Measurements from ENCODE around the gene SPIN2A. TPM values are rescaled to one million over a fixed set of nuclear protein-coding genes. Genes with fewer than 3 reads are reported as not detected.
A peak's percentile ranks its signal among the peaks of the same experiment; 100 is the strongest.
"Not testable (repeated sequence)": the region's sequence is repeated elsewhere in the genome, so short reads cannot be mapped to it uniquely, and the experiment has no call there.

Gene SPIN2A
- total RNA-seq, 4 donors from 2014 or later, result 0.42 to 0.78 TPM; not detected in 2

- no peak overlapping the region for H3K27ac ChIP-seq
- WGBS, 2 donors (ENCODE audit: low coverage in 1 of 2), result no CpG with 5 or more reads among the region's 2 CpGs
- no peak overlapping the region for H3K4me3 ChIP-seq
- no peaks in the 10 kb centered on the region for H3K36me3 ChIP-seq
- no peaks in the 10 kb centered on the region for H3K27me3 ChIP-seq
- no peaks in the 10 kb centered on the region for H3K4me1 ChIP-seq
- no peak for TF ChIP-seq EP300 (IDR thresholded peaks at IDR 0.05)
- no peak for TF ChIP-seq POLR2A (IDR thresholded peaks at IDR 0.05)
- TF ChIP-seq POLR2AphosphoS5 (IDR thresholded peaks at IDR 0.05), result no peak
- TF ChIP-seq CTCF (IDR thresholded peaks at IDR 0.05), result no peak
- ATAC-seq, result no peak
- no peaks in the 10 kb centered on the region for H3K9me3 ChIP-seq
These were observed 18.0 kb upstream of the SPIN2A start for GRCh38 chrX:57155171-57155570.

- H3K4me1 ChIP-seq, H3K36me3 ChIP-seq, H3K27ac ChIP-seq, ATAC-seq, H3K4me3 ChIP-seq, H3K27me3 ChIP-seq, H3K9me3 ChIP-seq: not testable (repeated sequence)
- WGBS, 2 donors (ENCODE audit: low coverage in 1 of 2), result 80% methylated on average over 2 of the region's 8 CpGs; no CpG with 5 or more reads in 1 of the 2 donors
These were observed 15.0 kb upstream of the SPIN2A start for GRCh38 chrX:57152222-57152621.

- 60 to 91% methylated on average over 4 of the region's 4 CpGs for WGBS, 2 donors (ENCODE audit: low coverage in 1 of 2)
- TF ChIP-seq CTCF (IDR thresholded peaks at IDR 0.05) (no peak), POLR2A (IDR thresholded peaks at IDR 0.05) (no peak), POLR2AphosphoS5 (IDR thresholded peaks at IDR 0.05) (no peak), EP300 (IDR thresholded peaks at IDR 0.05) (no peak)
- no peak overlapping the region for H3K27ac ChIP-seq
- no peak overlapping the region for H3K4me3 ChIP-seq
- H3K4me1 ChIP-seq, result no peaks in the 10 kb centered on the region
- no peaks in the 10 kb centered on the region for H3K27me3 ChIP-seq
- no peak for ATAC-seq
- H3K9me3 ChIP-seq, result no peaks in the 10 kb centered on the region
- no peaks in the 10 kb centered on the region for H3K36me3 ChIP-seq
These were observed 1.5 kb upstream of the SPIN2A start for GRCh38 chrX:57138674-57139073.

GRCh38 chrX:57137501-57137900 is 304 bp upstream of the SPIN2A start:
- ATAC-seq, result peak; percentile 50
- Histone ChIP-seq H3K4me1 (no peaks in the 10 kb centered on the region), H3K27ac (peak overlapping the region in 1 of 4 donors; percentile 3), H3K27me3 (no peaks in the 10 kb centered on the region), H3K4me3 (peak overlapping the region; percentile 34 to 42), H3K9me3 (no peaks in the 10 kb centered on the region), H3K36me3 (no peaks in the 10 kb centered on the region)
- WGBS, 2 donors (ENCODE audit: low coverage in 1 of 2), result 17 to 71% methylated on average over 1 of the region's 1 CpG
- TF ChIP-seq EP300 (IDR thresholded peaks at IDR 0.05) (no peak), POLR2AphosphoS5 (IDR thresholded peaks at IDR 0.05) (no peak), CTCF (IDR thresholded peaks at IDR 0.05) (no peak), POLR2A (IDR thresholded peaks at IDR 0.05) (no peak)

- 90% methylated on average over 1 of the region's 3 CpGs; no CpG with 5 or more reads in 1 of the 2 donors for WGBS, 2 donors (ENCODE audit: low coverage in 1 of 2)
- ATAC-seq, H3K9me3 ChIP-seq, H3K27me3 ChIP-seq, H3K4me1 ChIP-seq, H3K27ac ChIP-seq, H3K36me3 ChIP-seq: not testable (repeated sequence)
- peak overlapping the region in 1 of 2 donors; percentile 42 for H3K4me3 ChIP-seq
These were observed 608 bp downstream of the SPIN2A start for GRCh38 chrX:57136589-57136988.

- Histone ChIP-seq H3K4me3 (no peak overlapping the region), H3K36me3 (no peaks in the 10 kb centered on the region), H3K4me1 (no peaks in the 10 kb centered on the region), H3K9me3 (no peaks in the 10 kb centered on the region), H3K27ac (no peak overlapping the region), H3K27me3 (no peaks in the 10 kb centered on the region)
- TF ChIP-seq EP300 (IDR thresholded peaks at IDR 0.05) (no peak), POLR2A (IDR thresholded peaks at IDR 0.05) (no peak), CTCF (IDR thresholded peaks at IDR 0.05) (no peak), POLR2AphosphoS5 (IDR thresholded peaks at IDR 0.05) (no peak)
- 70 to 95% methylated on average over 3 of the region's 3 CpGs for WGBS, 2 donors (ENCODE audit: low coverage in 1 of 2)
- ATAC-seq, result no peak
These were observed 1.9 kb downstream of the SPIN2A start for GRCh38 chrX:57135287-57135686.
